Epithelial cell of proximal tubule (primary cell): ENCODE results near the gene PTPRCAP. TPM values are rescaled to one million over a fixed set of nuclear protein-coding genes. Genes with fewer than 3 reads are reported as not detected.
A peak's percentile ranks its signal among the peaks of the same experiment; 100 is the strongest.

Source experiments
- DNase-seq: peaks from one replicate; pipeline ENCODE4 v3.0.0-alpha.2; 2011; ENCODE audit warnings: low read depth
- H3K4me3 ChIP-seq: 2 replicates; pipeline ENCODE4 v1.5.1; 2011; ENCODE audit warnings: low read depth, mild to moderate bottlenecking, low read length
- total RNA-seq: library from RNA; depleted of rRNA; stranded (reverse); fragments of >200 nt; gene quantifications from 2 replicates; pipeline ENCODE4 v1.2.3, GENCODE V29; 2015
- TF ChIP-seq, protein P1 (sequence below): conservative IDR thresholded peaks from 2 replicates; pipeline ENCODE4 v1.5.1; 2012; ENCODE audit warnings: low read depth, mild to moderate bottlenecking, low read length

PTPRCAP gene
- total RNA-seq, 1 donor from 2014 or later, result 3.6 TPM

- DNase-seq, result no peak
- TF ChIP-seq, protein P1, sequence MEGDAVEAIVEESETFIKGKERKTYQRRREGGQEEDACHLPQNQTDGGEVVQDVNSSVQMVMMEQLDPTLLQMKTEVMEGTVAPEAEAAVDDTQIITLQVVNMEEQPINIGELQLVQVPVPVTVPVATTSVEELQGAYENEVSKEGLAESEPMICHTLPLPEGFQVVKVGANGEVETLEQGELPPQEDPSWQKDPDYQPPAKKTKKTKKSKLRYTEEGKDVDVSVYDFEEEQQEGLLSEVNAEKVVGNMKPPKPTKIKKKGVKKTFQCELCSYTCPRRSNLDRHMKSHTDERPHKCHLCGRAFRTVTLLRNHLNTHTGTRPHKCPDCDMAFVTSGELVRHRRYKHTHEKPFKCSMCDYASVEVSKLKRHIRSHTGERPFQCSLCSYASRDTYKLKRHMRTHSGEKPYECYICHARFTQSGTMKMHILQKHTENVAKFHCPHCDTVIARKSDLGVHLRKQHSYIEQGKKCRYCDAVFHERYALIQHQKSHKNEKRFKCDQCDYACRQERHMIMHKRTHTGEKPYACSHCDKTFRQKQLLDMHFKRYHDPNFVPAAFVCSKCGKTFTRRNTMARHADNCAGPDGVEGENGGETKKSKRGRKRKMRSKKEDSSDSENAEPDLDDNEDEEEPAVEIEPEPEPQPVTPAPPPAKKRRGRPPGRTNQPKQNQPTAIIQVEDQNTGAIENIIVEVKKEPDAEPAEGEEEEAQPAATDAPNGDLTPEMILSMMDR, result no peak
- H3K4me3 ChIP-seq, result no peak overlapping the region
These were observed 3.7 kb downstream of the PTPRCAP start for GRCh38 chr11:67433536-67434394.

- DNase-seq, result no peak
- no peak overlapping the region for H3K4me3 ChIP-seq
- TF ChIP-seq, protein P1, result no peak
These were observed 4.7 kb downstream of the PTPRCAP start for GRCh38 chr11:67432655-67433349.

GRCh38 chr11:67431346-67432249, 5.9 kb downstream of the PTPRCAP start:
- H3K4me3 ChIP-seq, result no peak overlapping the region
- TF ChIP-seq, protein P1, result no peak
- DNase-seq, result no peak

- no peak for DNase-seq
These were observed 7.8 kb downstream of the PTPRCAP start for GRCh38 chr11:67429722-67430121.

GRCh38 chr11:67429038-67429668, 8.3 kb downstream of the PTPRCAP start:
- DNase-seq, result no peak
- TF ChIP-seq, protein P1, result no peak
- peak overlapping the region; percentile 100 for H3K4me3 ChIP-seq

More at GRCh38 chr11:67429722-67430121, 7.8 kb downstream of the PTPRCAP start:
- H3K4me3 ChIP-seq, result peak overlapping the region; percentile 100
- TF ChIP-seq, protein P1, result no peak
